ENCODE data around the gene JMJD8. TPM values are rescaled to one million over a fixed set of nuclear protein-coding genes. Genes with fewer than 3 reads are reported as not detected.

JMJD8 gene
- total RNA-seq, 2 experiments from 2014 or later, result 48.7 to 82.3 TPM

GRCh38 chr16:678858-679813 lies 5.0 kb downstream of the JMJD8 start:
- Histone ChIP-seq H2AFZ (ENCODE audit: low read length) (no peak overlapping the region), H3K36me3 (ENCODE audit: insufficient read depth, low read length) (peaks cover 28% of the 10 kb centered on the region), H3K4me2 (ENCODE audit: low read length) (peak overlapping the region; percentile 88), H3K9me3 (ENCODE audit: low read length) (no peaks in the 10 kb centered on the region), H3K4me3 (ENCODE audit: low read depth, low read length, poor library complexity, severe bottlenecking) (peak overlapping the region; percentile 58), H3K27ac (ENCODE audit: low read depth, low read length, poor library complexity, severe bottlenecking) (no peak overlapping the region), H3K9me2 (ENCODE audit: insufficient read depth, low read length) (no peaks in the 10 kb centered on the region), H3K79me2 (ENCODE audit: insufficient read depth, low read depth, low read length) (peaks cover 25% of the 10 kb centered on the region; the same call in 1 of the 2 replicates), H3K4me1 (ENCODE audit: insufficient read depth, low read length, poor library complexity, severe bottlenecking) (peaks cover 35% of the 10 kb centered on the region), H4K20me1 (ENCODE audit: insufficient read depth, low read length) (peaks cover 5% of the 10 kb centered on the region; the same call in 1 of the 2 replicates)
- no peak for TF ChIP-seq CTCF (conservative IDR thresholded peaks at IDR 0.05; ENCODE audit: low read length)
- no peak for TF ChIP-seq EZH2phosphoT487 (IDR thresholded peaks at IDR 0.05; ENCODE audit: borderline replicate concordance, low read depth, low read length)
- intact Hi-C loops (cut with micrococcal nuclease; ENCODE audit: unreplicated experiment), result loop anchor here (1.0 kb wide), 1 partner anchor 11 kb away; the partner anchor contains the start of gene RHOT2
- DNase-seq (ENCODE audit: low spot score), result peak; percentile 64
- ChIA-PET POLR2A (interaction anchor here (0.6 to 1.2 kb wide), 2 partner anchors 9 to 263 kb away, joined by 3 to 4 read pairs; no protein-coding TSS in a partner anchor), CTCF (ENCODE audit: unreplicated experiment) (interaction anchor here (0.6 kb wide), 1 partner anchor 110 kb away, joined by 3 read pairs; no protein-coding TSS in a partner anchor)
- no TSS peak for BruUV-seq (replicated peaks)

GRCh38 chr16:678209-678857 lies 5.8 kb downstream of the JMJD8 start:
- Histone ChIP-seq H3K4me3 (ENCODE audit: low read depth, low read length, poor library complexity, severe bottlenecking) (no peak overlapping the region), H3K27ac (ENCODE audit: low read depth, low read length, poor library complexity, severe bottlenecking) (no peak overlapping the region), H2AFZ (ENCODE audit: low read length) (no peak overlapping the region), H4K20me1 (ENCODE audit: insufficient read depth, low read length) (peaks cover 5% of the 10 kb centered on the region; the same call in 1 of the 2 replicates), H3K9me3 (ENCODE audit: low read length) (no peaks in the 10 kb centered on the region), H3K4me2 (ENCODE audit: low read length) (no peak overlapping the region), H3K79me2 (ENCODE audit: insufficient read depth, low read depth, low read length) (peaks cover 20% of the 10 kb centered on the region; the same call in 1 of the 2 replicates), H3K36me3 (ENCODE audit: insufficient read depth, low read length) (peaks cover 32% of the 10 kb centered on the region), H3K4me1 (ENCODE audit: insufficient read depth, low read length, poor library complexity, severe bottlenecking) (peaks cover 31% of the 10 kb centered on the region), H3K9me2 (ENCODE audit: insufficient read depth, low read length) (no peaks in the 10 kb centered on the region)
- no peak for DNase-seq (ENCODE audit: low spot score)
- no TSS peak for BruUV-seq (replicated peaks)
- ChIA-PET CTCF (ENCODE audit: unreplicated experiment) (interaction anchor here (0.6 kb wide), 1 partner anchor 110 kb away, joined by 3 read pairs; no protein-coding TSS in a partner anchor), POLR2A (interaction anchor here (1.2 kb wide), 1 partner anchor 8 kb away, joined by 4 read pairs; no protein-coding TSS in a partner anchor)
- intact Hi-C loops (cut with micrococcal nuclease; ENCODE audit: unreplicated experiment), result no loop called here
- TF ChIP-seq EZH2phosphoT487 (IDR thresholded peaks at IDR 0.05; ENCODE audit: borderline replicate concordance, low read depth, low read length) (no peak), CTCF (conservative IDR thresholded peaks at IDR 0.05; ENCODE audit: low read length) (no peak)
